LNCaP clone FGC (cell line): Measurements from ENCODE around the gene SLC12A5.

Experiments
- DNase-seq: peaks from one replicate; pipeline ENCODE4 v3.0.0-alpha.2; 2011; ENCODE audit warnings: low read depth
- H3K4me3 ChIP-seq: 2 replicates; pipeline ENCODE4 v1.5.1; 2011; ENCODE audit warnings: mild to moderate bottlenecking, low read depth, low read length, control low read depth
- TF ChIP-seq, protein P1 (sequence below): IDR thresholded peaks from 2 replicates; pipeline ENCODE4 v1.5.1; 2012; ENCODE audit warnings: mild to moderate bottlenecking; ENCODE audit not compliant: control insufficient read depth, insufficient read depth; ENCODE audit errors: extremely low read depth

Gene SLC12A5

DNA sequence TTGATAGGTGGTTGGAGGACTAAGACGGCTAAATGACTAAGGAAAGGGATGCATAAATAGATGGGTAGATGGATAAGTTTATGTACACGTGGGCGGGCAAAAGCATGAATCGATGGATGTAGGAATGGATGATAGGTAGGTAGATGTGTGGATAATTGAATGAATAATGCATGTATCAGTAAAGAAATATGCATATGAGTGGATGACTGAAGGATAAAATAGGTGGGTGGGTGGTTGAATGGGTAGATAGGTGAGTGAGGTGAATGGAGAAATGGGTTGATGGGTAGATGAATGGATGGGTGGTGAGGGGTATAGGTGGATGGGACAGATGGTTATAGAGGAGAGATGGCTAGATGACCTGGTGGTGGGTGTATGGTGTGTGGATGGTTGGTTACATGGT, 20.2 kb downstream of the SLC12A5 start:
- no peak for DNase-seq
- TF ChIP-seq, protein P1, sequence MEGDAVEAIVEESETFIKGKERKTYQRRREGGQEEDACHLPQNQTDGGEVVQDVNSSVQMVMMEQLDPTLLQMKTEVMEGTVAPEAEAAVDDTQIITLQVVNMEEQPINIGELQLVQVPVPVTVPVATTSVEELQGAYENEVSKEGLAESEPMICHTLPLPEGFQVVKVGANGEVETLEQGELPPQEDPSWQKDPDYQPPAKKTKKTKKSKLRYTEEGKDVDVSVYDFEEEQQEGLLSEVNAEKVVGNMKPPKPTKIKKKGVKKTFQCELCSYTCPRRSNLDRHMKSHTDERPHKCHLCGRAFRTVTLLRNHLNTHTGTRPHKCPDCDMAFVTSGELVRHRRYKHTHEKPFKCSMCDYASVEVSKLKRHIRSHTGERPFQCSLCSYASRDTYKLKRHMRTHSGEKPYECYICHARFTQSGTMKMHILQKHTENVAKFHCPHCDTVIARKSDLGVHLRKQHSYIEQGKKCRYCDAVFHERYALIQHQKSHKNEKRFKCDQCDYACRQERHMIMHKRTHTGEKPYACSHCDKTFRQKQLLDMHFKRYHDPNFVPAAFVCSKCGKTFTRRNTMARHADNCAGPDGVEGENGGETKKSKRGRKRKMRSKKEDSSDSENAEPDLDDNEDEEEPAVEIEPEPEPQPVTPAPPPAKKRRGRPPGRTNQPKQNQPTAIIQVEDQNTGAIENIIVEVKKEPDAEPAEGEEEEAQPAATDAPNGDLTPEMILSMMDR = no peak
- H3K4me3 ChIP-seq = no peak overlapping the region

DNA sequence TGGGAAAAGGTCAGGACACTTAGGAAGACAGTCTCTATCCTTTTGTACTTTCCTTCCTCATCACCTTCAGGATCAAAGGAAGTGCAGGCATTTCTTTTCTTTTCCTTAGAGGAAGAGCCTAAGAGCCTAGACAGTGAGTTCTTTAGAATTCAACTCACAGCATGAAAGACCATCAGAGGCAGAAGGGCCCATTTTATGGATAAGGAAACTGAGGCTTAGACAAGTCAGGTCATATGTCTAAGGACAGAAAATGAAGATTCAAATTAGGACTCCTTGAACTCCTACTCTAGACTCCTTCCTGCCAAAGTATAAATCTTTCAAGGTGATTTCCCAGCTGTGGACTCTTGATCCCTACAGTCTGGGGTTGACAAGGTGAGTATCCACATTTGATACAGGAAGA, 20.8 kb downstream of the SLC12A5 start:
- no peak overlapping the region for H3K4me3 ChIP-seq
- DNase-seq = no peak
- TF ChIP-seq, protein P1 = no peak

DNA sequence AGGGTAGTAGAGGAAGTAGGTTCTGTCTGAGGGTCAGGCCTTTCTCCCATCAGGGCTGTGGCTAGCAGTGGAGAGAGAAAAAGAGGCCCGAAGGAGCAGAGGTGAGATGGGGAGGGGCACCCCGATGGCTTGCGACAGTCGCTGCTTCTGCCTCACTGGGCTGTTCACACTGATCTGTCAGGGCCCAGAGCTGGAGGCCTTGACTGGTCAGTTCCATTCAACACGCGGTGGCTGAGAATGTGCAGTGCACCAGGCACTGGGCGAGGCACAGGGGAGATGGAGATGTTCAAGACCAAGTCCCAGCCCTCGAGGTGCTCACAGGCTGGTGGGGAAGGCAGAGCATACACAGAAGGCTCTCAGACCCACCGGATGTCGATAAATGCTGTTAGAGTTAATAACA, 21.4 kb downstream of the SLC12A5 start:
- TF ChIP-seq, protein P1 = no peak
- no peak for DNase-seq

DNA sequence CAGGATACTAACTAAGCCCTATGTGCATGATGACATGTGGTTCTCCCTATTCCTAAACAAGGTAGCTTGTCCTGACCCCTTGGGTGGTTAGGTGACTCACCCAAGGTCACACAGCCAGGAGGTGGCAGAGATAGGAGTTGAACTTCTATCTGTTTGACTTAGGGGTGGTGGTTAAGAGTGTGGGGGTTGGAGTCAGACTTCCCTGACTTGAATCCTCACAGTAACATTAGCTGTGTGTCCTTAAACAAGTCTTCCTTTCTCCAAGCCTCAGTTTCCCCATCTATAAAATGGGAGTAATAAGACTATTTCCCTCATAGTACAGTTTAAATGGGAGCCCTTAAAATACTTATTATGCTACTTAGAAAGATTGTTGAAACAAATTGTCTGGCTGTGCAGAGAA, 21.9 kb downstream of the SLC12A5 start:
- no peak for DNase-seq
- H3K4me3 ChIP-seq = no peak overlapping the region
- TF ChIP-seq, protein P1 = no peak

More for the DNA sequence above, 21.4 kb downstream of the SLC12A5 start:
- no peak overlapping the region for H3K4me3 ChIP-seq

DNA sequence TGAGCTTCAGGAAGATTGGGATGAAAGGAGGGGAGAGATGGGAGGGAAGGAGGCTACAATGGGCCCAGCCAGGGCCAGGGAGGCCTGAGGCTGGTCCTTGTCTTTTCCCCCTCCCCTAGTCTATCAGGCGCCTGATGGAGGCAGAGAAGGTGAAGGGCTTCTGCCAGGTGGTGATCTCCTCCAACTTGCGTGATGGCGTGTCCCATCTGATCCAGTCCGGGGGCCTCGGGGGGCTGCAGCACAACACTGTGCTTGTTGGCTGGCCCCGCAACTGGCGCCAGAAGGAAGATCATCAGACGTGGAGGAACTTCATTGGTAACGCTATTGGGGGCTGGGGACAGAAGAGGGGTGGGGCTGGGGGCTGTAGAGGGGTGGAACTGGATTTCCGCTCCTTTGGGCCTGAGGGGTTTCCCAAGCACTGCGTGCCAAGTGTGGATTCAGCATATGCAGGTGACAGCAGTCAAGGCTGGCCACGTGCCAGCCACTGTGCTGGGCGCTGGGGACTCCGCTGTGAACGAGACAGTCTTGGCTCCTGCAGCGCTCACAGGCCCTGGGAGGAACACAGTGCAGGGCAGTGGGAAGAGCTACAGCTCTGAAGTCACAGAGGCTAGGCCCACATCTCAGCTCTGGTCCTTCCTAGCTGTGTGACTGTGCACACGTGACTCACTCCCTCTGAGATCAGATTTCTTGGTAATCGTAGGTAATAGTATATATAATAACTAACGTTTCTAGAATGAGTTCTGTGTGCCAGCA, 22.7 kb downstream of the SLC12A5 start:
- DNase-seq = no peak
- TF ChIP-seq, protein P1 = no peak
- H3K4me3 ChIP-seq = no peak overlapping the region

DNA sequence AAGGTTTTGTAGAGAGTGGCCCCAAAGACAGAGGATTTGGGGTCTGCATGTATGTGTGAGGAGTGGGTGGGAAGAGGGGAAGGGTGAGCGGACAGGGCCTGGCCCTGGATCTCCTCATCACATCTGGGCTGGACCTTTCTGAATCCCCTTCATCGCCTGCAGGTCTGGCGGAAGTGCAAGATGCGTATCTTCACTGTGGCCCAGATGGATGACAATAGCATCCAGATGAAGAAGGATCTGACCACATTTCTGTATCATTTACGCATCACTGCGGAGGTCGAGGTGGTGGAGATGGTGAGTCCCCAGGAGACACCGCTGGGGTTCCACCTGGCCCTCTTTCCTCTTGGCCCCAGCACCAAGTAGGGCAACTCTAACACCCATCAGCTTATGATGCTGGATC, 24.4 kb downstream of the SLC12A5 start:
- no peak for DNase-seq
- no peak overlapping the region for H3K4me3 ChIP-seq
- TF ChIP-seq, protein P1 = no peak

DNA sequence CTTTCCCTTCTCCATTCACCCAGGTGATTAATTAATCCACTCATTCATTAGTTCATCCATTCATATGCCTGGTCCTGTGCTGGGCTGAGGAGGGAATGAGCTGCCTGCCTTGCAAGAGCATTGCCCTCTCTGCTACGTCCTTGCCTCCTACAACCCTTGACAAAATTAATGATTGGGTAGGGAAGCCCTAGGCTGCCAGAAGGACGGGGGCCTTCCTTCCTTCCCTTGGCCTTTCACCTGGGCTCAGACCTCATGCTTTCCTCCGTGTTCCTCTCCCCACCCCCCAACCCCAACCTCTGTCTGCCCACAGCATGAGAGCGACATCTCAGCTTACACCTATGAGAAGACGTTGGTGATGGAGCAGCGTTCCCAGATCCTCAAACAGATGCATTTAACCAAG, 25.6 kb downstream of the SLC12A5 start:
- TF ChIP-seq, protein P1 = no peak
- DNase-seq = no peak
- H3K4me3 ChIP-seq = no peak overlapping the region
